A549 (cell line): ENCODE measurements around the gene EPB41L5.

ENCODE experiments used
- EP300 ChIP-seq, 2 experiments: fragments of >200 bp; sonication (Bioruptor Twin); formaldehyde crosslinking; IDR thresholded peaks; 2 replicates in 1 of 2; 3 replicates in 1 of 2; pipeline ENCODE4 v1.6.1; 2016 to 2017
- ESRRA ChIP-seq: fragments of 150-350 bp; IDR thresholded peaks from 2 replicates; pipeline ENCODE4 v1.6.1; 2014; ENCODE audit warnings: mild to moderate bottlenecking, low read length, borderline replicate concordance
- HDAC2 ChIP-seq: fragments of 200-600 bp; sonication (generic); IDR thresholded peaks from 2 replicates; pipeline ENCODE4 v1.6.1; 2016
- MYC ChIP-seq: IDR thresholded peaks from 2 replicates; pipeline ENCODE4 v1.6.1; 2012; ENCODE audit warnings: mild to moderate bottlenecking, inconsistent platforms, low read length, improper control_type of control experiment, borderline replicate concordance
- POLR2A ChIP-seq: IDR thresholded peaks from 2 replicates; pipeline ENCODE4 v1.6.1; 2012; ENCODE audit warnings: mild to moderate bottlenecking, low read length
- POLR2AphosphoS2 ChIP-seq: conservative IDR thresholded peaks from 2 replicates; pipeline ENCODE4 v1.6.1; 2012; ENCODE audit warnings: low read length, improper control_type of control experiment, inconsistent platforms
- TF ChIP-seq, protein P1 (sequence below): fragments of >200 bp; sonication (Bioruptor Twin); formaldehyde crosslinking; IDR thresholded peaks from 3 replicates; pipeline ENCODE4 v1.5.1; 2016
- TF ChIP-seq, protein P2 (sequence below): fragments of 200-600 bp; sonication (generic); IDR thresholded peaks from 2 replicates; pipeline ENCODE4 v1.6.1; 2016; ENCODE audit warnings: antibody characterized with exemption, mild to moderate bottlenecking, moderate library complexity

DNA sequence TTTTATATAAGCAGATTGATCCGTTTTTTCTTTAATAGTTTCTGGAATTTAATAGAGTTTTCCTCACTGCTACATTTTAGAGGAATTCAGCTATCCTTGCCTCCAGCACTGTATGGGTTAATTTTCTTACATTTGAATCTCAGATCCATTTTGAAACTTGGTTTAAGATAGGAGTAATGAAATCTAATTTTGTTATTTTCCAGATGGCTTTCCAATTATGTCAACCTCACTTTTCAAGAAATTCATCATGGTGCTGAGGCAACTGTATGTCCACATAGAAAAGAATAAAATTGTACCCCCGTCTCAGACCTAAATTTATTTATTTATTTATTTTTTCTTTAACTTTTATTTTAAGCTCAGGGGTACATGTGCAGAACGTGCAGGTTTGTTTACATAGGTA lies 105.1 kb downstream of the EPB41L5 start:
- TF ChIP-seq, protein P1, sequence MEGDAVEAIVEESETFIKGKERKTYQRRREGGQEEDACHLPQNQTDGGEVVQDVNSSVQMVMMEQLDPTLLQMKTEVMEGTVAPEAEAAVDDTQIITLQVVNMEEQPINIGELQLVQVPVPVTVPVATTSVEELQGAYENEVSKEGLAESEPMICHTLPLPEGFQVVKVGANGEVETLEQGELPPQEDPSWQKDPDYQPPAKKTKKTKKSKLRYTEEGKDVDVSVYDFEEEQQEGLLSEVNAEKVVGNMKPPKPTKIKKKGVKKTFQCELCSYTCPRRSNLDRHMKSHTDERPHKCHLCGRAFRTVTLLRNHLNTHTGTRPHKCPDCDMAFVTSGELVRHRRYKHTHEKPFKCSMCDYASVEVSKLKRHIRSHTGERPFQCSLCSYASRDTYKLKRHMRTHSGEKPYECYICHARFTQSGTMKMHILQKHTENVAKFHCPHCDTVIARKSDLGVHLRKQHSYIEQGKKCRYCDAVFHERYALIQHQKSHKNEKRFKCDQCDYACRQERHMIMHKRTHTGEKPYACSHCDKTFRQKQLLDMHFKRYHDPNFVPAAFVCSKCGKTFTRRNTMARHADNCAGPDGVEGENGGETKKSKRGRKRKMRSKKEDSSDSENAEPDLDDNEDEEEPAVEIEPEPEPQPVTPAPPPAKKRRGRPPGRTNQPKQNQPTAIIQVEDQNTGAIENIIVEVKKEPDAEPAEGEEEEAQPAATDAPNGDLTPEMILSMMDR: no peak
- TF ChIP-seq, protein P2, sequence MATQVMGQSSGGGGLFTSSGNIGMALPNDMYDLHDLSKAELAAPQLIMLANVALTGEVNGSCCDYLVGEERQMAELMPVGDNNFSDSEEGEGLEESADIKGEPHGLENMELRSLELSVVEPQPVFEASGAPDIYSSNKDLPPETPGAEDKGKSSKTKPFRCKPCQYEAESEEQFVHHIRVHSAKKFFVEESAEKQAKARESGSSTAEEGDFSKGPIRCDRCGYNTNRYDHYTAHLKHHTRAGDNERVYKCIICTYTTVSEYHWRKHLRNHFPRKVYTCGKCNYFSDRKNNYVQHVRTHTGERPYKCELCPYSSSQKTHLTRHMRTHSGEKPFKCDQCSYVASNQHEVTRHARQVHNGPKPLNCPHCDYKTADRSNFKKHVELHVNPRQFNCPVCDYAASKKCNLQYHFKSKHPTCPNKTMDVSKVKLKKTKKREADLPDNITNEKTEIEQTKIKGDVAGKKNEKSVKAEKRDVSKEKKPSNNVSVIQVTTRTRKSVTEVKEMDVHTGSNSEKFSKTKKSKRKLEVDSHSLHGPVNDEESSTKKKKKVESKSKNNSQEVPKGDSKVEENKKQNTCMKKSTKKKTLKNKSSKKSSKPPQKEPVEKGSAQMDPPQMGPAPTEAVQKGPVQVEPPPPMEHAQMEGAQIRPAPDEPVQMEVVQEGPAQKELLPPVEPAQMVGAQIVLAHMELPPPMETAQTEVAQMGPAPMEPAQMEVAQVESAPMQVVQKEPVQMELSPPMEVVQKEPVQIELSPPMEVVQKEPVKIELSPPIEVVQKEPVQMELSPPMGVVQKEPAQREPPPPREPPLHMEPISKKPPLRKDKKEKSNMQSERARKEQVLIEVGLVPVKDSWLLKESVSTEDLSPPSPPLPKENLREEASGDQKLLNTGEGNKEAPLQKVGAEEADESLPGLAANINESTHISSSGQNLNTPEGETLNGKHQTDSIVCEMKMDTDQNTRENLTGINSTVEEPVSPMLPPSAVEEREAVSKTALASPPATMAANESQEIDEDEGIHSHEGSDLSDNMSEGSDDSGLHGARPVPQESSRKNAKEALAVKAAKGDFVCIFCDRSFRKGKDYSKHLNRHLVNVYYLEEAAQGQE: no peak
- TF ChIP-seq ESRRA (no peak), POLR2A (no peak), MYC (no peak), HDAC2 (no peak), EP300 (IDR thresholded peaks at IDR 0.05) (no peak), POLR2AphosphoS2 (no peak)
